Measurements from ENCODE around the gene ARHGDIA.
"Not testable (repeated sequence)": the region's sequence is repeated elsewhere in the genome, so short reads cannot be mapped to it uniquely, and the experiment has no call there.

The ARHGDIA gene

GRCh38 chr17:81870981-81871386 is at the start of gene ARHGDIA:
Gene ARHGDIA (minus strand): TSS chr17:81871337. CDS start chr17:81869930, 1,407 bp downstream.
- H3K9ac ChIP-seq (ENCODE audit: low read length) = peak within 1 kb of the TSS; percentile 100
- H3K27me3 ChIP-seq (replicated peaks; ENCODE audit: insufficient read depth, low read length) = no peaks in the 10 kb centered on the region
- H3K4me3 ChIP-seq (ENCODE audit: low read length) = peak within 1 kb of the TSS; percentile 95
- H3K36me3 ChIP-seq (replicated peaks; ENCODE audit: insufficient read depth, low read length) = peaks cover 13% of the 10 kb centered on the region
- H3K4me2 ChIP-seq (ENCODE audit: low read depth, low read length) = peak within 1 kb of the TSS; percentile 96
- H2AFZ ChIP-seq (ENCODE audit: low read length) = peak within 1 kb of the TSS; percentile 80
- peaks cover 47% of the 10 kb centered on the region for H3K79me2 ChIP-seq (ENCODE audit: low read length)
- H3F3A ChIP-seq (ENCODE audit: insufficient read depth, low read length) = peaks cover 51% of the 10 kb centered on the region
- H3K9me3 ChIP-seq (replicated peaks; ENCODE audit: insufficient read depth, low read length) = no peaks in the 10 kb centered on the region
- no peak for DNase-seq
- H3K4me1 ChIP-seq (ENCODE audit: low read length) = peaks cover 6% of the 10 kb centered on the region; the same call in 1 of the 2 replicates
- no peaks in the 10 kb centered on the region for H3K9me2 ChIP-seq (replicated peaks; ENCODE audit: insufficient read depth, low read length)
- no peak for TF ChIP-seq CTCF (IDR thresholded peaks at IDR 0.05; ENCODE audit: low read length)
- H4K20me1 ChIP-seq (ENCODE audit: insufficient read depth, low read length) = no peaks in the 10 kb centered on the region; the same call in 1 of the 2 replicates
- peak within 1 kb of the TSS; percentile 86 for H3K27ac ChIP-seq (ENCODE audit: low read length)

DNA sequence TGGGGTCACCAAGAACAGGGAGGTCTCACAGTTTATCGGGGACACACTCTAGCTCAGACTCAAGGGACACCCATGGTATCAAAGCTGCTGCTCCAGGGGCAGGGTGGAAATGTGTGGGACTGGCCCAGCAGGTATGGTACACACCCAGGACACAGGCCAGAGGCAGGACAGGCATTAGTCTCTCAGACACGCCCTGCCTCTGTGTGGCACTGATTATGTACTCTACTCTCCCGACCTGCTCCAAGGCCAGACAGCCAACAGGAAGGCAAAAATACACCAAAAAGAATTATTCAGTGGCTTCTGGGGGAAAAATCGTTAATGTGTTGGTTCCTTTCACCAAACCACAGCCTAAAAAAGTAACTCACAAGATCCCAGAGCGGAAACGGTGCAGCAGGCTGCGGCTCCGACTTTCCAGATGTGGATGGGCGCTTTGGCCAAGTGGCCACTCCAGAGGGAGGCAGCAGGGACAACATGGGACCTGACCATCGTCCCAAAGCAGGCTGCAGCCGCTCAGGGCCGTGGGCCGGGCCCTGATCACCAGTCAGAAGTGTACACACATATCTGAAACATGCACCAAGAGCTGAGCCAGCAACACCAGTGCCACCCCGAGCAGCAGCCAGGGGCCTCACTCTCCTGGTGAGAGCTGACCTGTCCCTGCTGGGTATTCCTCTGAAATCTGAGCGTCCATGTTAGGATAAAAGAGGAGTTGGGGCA is 47.9 kb upstream of the ARHGDIA start:
- peaks cover 17% of the 10 kb centered on the region; the same call in 1 of the 2 replicates for H3F3A ChIP-seq (ENCODE audit: insufficient read depth, low read length)
- H3K79me2 ChIP-seq (ENCODE audit: low read length) = peaks cover 80% of the 10 kb centered on the region
- H3K27ac ChIP-seq (ENCODE audit: low read length) = no peak overlapping the region
- no peak overlapping the region for H3K4me3 ChIP-seq (ENCODE audit: low read length)
- no peaks in the 10 kb centered on the region for H3K9me2 ChIP-seq (replicated peaks; ENCODE audit: insufficient read depth, low read length)
- no peak for DNase-seq
- H3K4me1 ChIP-seq (ENCODE audit: low read length) = peaks cover 5% of the 10 kb centered on the region
- no peak overlapping the region for H2AFZ ChIP-seq (ENCODE audit: low read length)
- no peaks in the 10 kb centered on the region for H3K9me3 ChIP-seq (replicated peaks; ENCODE audit: insufficient read depth, low read length)
- H3K27me3 ChIP-seq (replicated peaks; ENCODE audit: insufficient read depth, low read length) = no peaks in the 10 kb centered on the region
- H3K36me3 ChIP-seq (replicated peaks; ENCODE audit: insufficient read depth, low read length) = peaks cover 6% of the 10 kb centered on the region; the same call in 1 of the 2 replicates
- H3K4me2 ChIP-seq (ENCODE audit: low read depth, low read length) = no peak overlapping the region
- H3K9ac ChIP-seq (ENCODE audit: low read length) = no peak overlapping the region
- no peak for TF ChIP-seq EZH2 (optimal IDR thresholded peaks at IDR 0.05; ENCODE audit: low read depth, low read length)
- no peaks in the 10 kb centered on the region for H4K20me1 ChIP-seq (ENCODE audit: insufficient read depth, low read length)

GRCh38 chr17:81918333-81918669 is 47.2 kb upstream of the ARHGDIA start:
- not testable (repeated sequence) for DNase-seq; H3K27me3 ChIP-seq (replicated peaks; ENCODE audit: insufficient read depth, low read length); H2AFZ ChIP-seq (ENCODE audit: low read length); H3K9ac ChIP-seq (ENCODE audit: low read length); H3K36me3 ChIP-seq (replicated peaks; ENCODE audit: insufficient read depth, low read length); H3K4me1 ChIP-seq (ENCODE audit: low read length); H3K9me2 ChIP-seq (replicated peaks; ENCODE audit: insufficient read depth, low read length); H3K9me3 ChIP-seq (replicated peaks; ENCODE audit: insufficient read depth, low read length); H3K27ac ChIP-seq (ENCODE audit: low read length); H4K20me1 ChIP-seq (ENCODE audit: insufficient read depth, low read length)
- Histone ChIP-seq H3F3A (ENCODE audit: insufficient read depth, low read length) (peaks cover 14% of the 10 kb centered on the region; the same call in 1 of the 2 replicates), H3K79me2 (ENCODE audit: low read length) (peaks cover 73% of the 10 kb centered on the region), H3K4me2 (ENCODE audit: low read depth, low read length) (peak overlapping the region; percentile 43; the same call in 1 of the 2 replicates), H3K4me3 (ENCODE audit: low read length) (peak overlapping the region; percentile 84; the same call in 1 of the 2 replicates)

GRCh38 chr17:81917565-81918332 is 46.6 kb upstream of the ARHGDIA start, which contains the start of gene SIRT7:
Gene SIRT7 (minus strand): TSS chr17:81918176. CDS start chr17:81918131, 45 bp downstream.
- Histone ChIP-seq H3K79me2 (ENCODE audit: low read length) (peaks cover 68% of the 10 kb centered on the region), H2AFZ (ENCODE audit: low read length) (no peak within 1 kb of the TSS), H3K4me1 (ENCODE audit: low read length) (peaks cover 5% of the 10 kb centered on the region), H3K27ac (ENCODE audit: low read length) (no peak within 1 kb of the TSS), H3K9ac (ENCODE audit: low read length) (peak within 1 kb of the TSS; percentile 65; the same call in 1 of the 2 replicates), H3K9me2 (replicated peaks; ENCODE audit: insufficient read depth, low read length) (no peaks in the 10 kb centered on the region), H4K20me1 (ENCODE audit: insufficient read depth, low read length) (no peaks in the 10 kb centered on the region), H3F3A (ENCODE audit: insufficient read depth, low read length) (peaks cover 14% of the 10 kb centered on the region; the same call in 1 of the 2 replicates), H3K4me3 (ENCODE audit: low read length) (peak within 1 kb of the TSS; percentile 84), H3K27me3 (replicated peaks; ENCODE audit: insufficient read depth, low read length) (no peaks in the 10 kb centered on the region), H3K4me2 (ENCODE audit: low read depth, low read length) (peak within 1 kb of the TSS; percentile 75), H3K9me3 (replicated peaks; ENCODE audit: insufficient read depth, low read length) (no peaks in the 10 kb centered on the region), H3K36me3 (replicated peaks; ENCODE audit: insufficient read depth, low read length) (peaks cover 6% of the 10 kb centered on the region; the same call in 1 of the 2 replicates)
- TF ChIP-seq CTCF (IDR thresholded peaks at IDR 0.05; ENCODE audit: low read length) (no peak), EZH2 (optimal IDR thresholded peaks at IDR 0.05; ENCODE audit: low read depth, low read length) (no peak), EZH2phosphoT487 (IDR thresholded peaks at IDR 0.05; ENCODE audit: low read length) (no peak)
- peak; percentile 83 for DNase-seq

Data from MM.1S (cell line).